HG03039 (cell line): ENCODE results near the gene LPAR2.
"Not testable (repeated sequence)": the region's sequence is repeated elsewhere in the genome, so short reads cannot be mapped to it uniquely, and the experiment has no call there.

Experiments used
- ATAC-seq: cut with Tn5 transposase; IDR thresholded peaks from one replicate; pipeline ENCODE4 v1.9.1; 2021; ENCODE audit warnings: mild to moderate bottlenecking, moderate library complexity; ENCODE audit not compliant: unreplicated experiment

The LPAR2 gene

GRCh38 chr19:19627621-19628500 is at the start of gene LPAR2:
LPAR2 (minus strand) TSS chr19:19628220; CDS start chr19:19627275, 945 bp downstream.
- peak; percentile 56 for ATAC-seq

- ATAC-seq: no peak
These were observed 49.6 kb upstream of the LPAR2 start for GRCh38 chr19:19677579-19677978.

GRCh38 chr19:19674315-19674714 is 46.3 kb upstream of the LPAR2 start:
- ATAC-seq: no peak

- ATAC-seq: no peak
These were observed 44.8 kb upstream of the LPAR2 start for GRCh38 chr19:19672816-19673215.

GRCh38 chr19:19670070-19670551 is 42.1 kb upstream of the LPAR2 start:
- ATAC-seq: no peak

GRCh38 chr19:19668230-19669012 is 40.4 kb upstream of the LPAR2 start, which contains the start of gene ZNF101:
ZNF101 (plus strand) TSS chr19:19668839; CDS start chr19:19668964, 125 bp downstream.
- peak; percentile 57 for ATAC-seq

GRCh38 chr19:19665420-19665948 is 37.5 kb upstream of the LPAR2 start:
- not testable (repeated sequence) for ATAC-seq

GRCh38 chr19:19663256-19664120 is 35.5 kb upstream of the LPAR2 start, which contains the start of gene ATP13A1:
ATP13A1 (minus strand) TSS chr19:19663676; CDS start chr19:19663666, 10 bp downstream.
- peak; percentile 74 for ATAC-seq

GRCh38 chr19:19662871-19663255 is 34.8 kb upstream of the LPAR2 start:
- no peak for ATAC-seq

- no peak for ATAC-seq
These were observed 34.3 kb upstream of the LPAR2 start for GRCh38 chr19:19662344-19662743.

- ATAC-seq: peak; percentile 30
These were observed 33.7 kb upstream of the LPAR2 start for GRCh38 chr19:19661675-19662251.

- no peak for ATAC-seq
These were observed 33.2 kb upstream of the LPAR2 start for GRCh38 chr19:19661141-19661674.

GRCh38 chr19:19659646-19660245 is 31.7 kb upstream of the LPAR2 start:
- no peak for ATAC-seq

GRCh38 chr19:19657397-19657783 is 29.4 kb upstream of the LPAR2 start:
- ATAC-seq: no peak

GRCh38 chr19:19656451-19657396 is 28.7 kb upstream of the LPAR2 start:
- ATAC-seq: no peak

- no peak for ATAC-seq
These were observed 27.8 kb upstream of the LPAR2 start for GRCh38 chr19:19655641-19656343.

GRCh38 chr19:19655051-19655594 is 27.1 kb upstream of the LPAR2 start:
- ATAC-seq: no peak
